ENCODE measurements around the gene PCGF6. TPM values are rescaled to one million over a fixed set of nuclear protein-coding genes. Genes with fewer than 3 reads are reported as not detected.

PCGF6 gene
- polyA plus RNA-seq, 4 donors = 13.7 to 17.1 (median 14.9) TPM

DNA sequence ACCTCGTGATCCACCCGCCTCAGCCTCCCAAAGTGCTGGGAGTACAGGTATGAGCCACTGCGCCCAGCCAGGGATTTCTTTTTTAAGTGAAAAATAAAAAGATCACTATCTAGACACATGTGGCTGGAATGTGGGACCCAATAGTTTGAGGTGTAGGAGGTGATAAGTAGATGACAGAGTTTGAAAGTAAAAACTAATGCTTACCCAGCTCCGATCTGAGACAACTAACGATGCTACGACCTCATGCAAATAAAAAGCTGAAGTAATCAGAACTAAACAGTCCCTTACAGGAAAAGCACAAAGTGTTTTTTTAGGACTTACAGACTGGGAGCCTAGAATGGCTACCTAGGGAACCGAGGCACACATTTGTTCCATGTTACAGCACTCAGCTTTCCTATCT is 23.0 kb downstream of the PCGF6 start:
- no peak for DNase-seq (ENCODE audit: low read depth in 4 of 4, low spot score in 3 of 4)

DNA sequence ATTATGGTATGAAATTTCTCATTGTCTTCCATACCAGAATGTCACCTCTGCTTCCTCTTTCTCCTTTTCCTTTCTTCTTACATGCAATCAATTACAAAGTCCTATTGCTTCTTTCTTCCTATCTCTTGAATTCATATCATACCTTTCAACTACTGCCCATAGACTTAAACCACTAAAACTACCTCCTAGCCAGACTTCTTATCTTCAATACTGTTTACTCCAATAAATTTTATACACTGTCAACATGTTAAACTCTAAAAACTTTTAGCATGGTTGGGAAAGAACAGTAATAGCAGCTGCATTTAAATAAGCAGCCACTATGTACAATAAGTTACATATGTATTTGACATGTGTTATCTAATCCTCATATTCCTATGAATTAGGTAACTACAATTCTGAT is 34.9 kb downstream of the PCGF6 start:
- DNase-seq (ENCODE audit: low read depth in 4 of 4, low spot score in 3 of 4) = no peak

DNA sequence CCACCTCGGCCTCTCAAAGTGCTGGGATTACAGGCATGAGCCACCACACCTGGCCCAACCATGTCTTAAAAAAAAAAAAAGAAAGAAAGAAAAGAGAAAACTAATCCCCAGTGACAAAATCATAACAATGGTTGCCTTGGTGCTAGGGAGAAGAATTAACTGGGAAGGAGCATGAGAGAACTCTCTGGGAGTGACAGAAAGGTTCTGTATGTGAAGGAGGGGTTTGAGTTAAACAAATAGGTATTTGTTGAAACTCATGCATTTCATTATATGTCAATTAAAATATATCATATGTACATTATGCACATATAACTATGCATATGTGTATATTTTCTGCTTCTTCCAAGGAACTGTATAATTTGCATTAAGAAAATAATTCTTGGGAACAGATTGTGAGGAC is 40.7 kb downstream of the PCGF6 start:
- no peak for DNase-seq (ENCODE audit: low read depth in 4 of 4, low spot score in 3 of 4)

DNA sequence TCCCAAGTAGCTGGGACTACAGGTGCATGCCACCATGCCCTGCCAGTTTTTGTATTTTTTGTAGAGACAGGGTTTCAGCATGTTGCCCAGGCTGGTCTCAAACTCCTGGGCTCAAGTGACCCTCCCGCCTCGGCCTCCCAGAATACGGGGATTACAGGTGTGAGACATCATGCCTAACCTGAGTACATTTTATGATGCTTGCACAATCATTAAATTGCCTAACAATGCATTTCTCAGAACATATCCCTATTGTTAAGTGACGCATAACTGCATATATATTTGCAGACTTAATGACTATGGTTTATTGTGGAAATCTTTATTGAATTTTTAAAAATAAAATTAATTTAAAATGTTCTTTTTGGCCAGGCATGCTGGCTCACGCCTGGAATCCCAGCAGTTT is 43.3 kb downstream of the PCGF6 start:
- DNase-seq (ENCODE audit: low read depth in 4 of 4, low spot score in 3 of 4) = no peak

DNA sequence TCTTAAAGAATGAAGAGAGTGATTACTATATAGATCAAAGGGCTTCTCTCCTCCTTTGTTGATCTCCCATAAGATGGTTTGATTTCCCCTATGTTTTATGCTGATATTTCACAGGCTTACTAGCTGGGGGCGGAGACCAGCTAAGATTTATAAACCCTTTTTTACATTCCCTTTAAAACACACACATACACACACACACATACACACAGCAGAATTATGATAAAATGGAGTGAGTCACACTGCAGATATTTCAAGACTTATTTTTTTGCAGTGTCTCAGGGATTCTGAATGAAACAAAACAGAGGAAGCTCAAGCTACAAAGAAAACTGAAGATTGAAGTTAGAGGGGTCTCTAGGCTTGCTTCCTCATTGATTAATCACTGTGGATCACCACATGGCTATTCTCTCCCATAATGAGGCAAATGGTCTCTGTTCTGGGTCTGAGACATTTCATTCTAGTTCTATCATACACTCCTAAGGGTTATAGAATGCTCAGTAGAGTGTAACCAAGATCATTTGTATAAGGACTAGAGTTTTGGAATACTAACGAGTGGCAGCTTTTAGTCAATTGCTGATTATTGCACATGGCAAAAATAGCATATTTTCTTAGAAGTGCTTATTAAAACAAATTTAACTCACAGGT is 55.4 kb downstream of the PCGF6 start:
- no peak for DNase-seq (ENCODE audit: low read depth in 4 of 4, low spot score in 3 of 4)

DNA sequence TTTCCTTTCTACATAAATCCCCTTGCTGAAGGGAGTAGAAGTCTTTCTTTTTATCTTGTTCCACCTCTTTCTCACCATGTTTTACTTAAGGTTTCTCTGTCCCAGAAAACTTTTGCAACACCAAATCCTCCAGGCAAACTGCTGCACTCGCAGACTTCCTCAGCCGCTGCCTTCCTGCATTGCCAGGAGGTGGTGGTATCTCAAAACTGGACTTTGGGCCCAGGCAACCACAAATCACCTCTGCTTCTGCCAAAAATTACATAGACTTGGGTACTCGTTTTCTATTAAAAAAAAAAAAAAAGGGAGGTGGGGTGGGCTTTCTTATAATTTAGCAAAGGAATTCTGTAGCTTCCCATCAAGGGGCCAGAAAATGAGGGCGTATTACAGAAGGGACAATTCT is 59.4 kb downstream of the PCGF6 start:
- DNase-seq (ENCODE audit: low read depth in 4 of 4, low spot score in 3 of 4) = no peak

DNA sequence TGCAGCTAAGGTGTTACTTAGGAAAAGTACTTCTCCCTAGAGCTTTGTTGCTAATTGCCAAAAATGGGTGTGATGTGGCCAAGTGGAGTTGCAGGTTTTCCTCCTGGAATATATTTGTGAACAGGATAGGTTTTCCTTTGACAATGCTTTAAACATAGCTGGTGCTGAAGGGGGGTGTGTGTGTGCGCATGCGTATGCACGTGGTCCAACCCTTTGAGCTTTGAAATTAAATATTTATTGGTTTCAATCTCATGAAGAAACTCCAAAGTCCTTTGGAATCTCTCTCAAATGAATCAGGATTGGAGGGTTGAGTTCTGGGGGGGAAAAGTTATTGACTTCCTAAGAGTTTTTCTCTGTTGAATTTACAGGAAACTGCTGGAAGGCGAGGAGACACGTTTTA is 62.9 kb downstream of the PCGF6 start:
- DNase-seq (ENCODE audit: low read depth in 4 of 4, low spot score in 3 of 4) = no peak

DNA sequence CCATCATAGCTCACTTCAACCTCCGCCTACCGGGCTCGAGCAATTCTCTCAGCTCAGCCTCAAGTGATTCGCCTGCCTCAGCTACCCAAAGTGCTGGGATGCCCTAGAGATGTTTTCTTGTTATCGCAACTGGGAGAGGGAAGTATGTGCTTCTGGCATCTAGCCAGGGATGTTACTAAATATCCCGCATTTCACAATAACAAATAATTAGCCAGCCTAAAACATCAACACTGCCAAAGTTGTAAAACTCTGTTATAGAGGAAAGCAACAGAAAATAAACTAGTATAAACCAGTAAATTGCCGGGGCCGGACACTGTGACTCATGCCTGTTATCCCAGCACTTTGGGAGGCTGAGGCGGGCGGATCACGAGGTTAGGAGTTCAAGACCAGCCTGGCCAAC is 66.8 kb downstream of the PCGF6 start:
- DNase-seq (ENCODE audit: low read depth in 4 of 4, low spot score in 3 of 4) = no peak

DNA sequence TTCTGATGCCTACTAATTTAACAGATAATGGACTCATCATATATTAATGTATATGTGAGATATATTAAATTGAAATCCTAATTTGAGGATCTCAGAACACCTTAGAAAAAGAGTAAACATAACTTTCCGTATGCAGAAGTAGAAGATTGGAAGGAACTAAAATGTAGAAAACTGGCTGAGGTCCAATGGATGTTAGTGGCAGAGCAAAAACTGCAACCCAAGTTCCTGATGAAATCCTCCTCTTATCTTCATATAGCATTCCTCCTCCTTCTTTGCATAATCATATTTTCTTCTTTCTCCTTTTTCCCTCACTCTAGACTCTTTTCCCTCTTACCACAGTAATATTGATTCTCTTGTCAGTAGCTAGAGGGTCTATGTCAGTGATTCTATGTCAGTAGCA is 68.0 kb downstream of the PCGF6 start:
- DNase-seq (ENCODE audit: low read depth in 4 of 4, low spot score in 3 of 4) = no peak

DNA sequence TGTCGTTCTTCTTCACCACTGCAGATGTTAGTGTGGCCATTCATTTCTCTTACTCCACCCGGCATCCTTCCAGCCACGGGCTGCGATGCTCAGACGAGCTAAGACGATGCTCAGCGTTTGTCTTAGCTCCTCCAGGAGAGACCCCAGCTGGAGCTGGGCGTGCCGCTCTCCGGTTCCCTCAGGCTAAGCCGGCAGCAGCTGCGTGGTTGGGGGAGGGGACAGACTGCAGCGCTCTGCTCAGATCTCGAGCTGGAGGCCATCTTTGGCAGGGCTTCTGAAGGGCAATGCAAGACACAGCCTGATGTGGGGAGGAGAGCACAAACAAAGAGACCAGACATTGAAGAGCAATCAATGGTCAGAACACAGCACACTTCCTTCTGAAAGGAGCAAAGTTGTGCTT is 69.2 kb downstream of the PCGF6 start:
- DNase-seq (ENCODE audit: low read depth in 4 of 4, low spot score in 3 of 4) = peak in 2 of 4 donors; percentile 21

DNA sequence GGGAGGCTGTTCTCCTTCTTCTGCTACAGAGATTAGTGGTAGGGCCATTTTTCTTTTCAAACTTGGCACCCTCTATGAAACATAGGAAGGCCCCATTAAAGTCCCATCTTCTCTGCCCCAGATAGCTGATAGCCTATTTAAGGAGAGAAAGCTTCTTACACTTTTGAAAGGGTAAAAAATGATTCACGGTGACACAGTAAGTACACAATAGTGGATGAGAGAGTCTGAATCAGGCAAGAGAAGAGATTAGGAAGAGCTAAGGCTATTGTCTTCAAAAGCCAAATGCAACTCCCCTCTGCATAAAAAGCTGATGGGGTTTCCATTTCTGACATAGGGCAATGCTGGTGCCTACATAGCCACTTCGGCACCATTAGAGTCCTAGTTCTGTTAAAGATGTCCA is 70.4 kb downstream of the PCGF6 start:
- DNase-seq (ENCODE audit: low read depth in 4 of 4, low spot score in 3 of 4) = no peak

DNA sequence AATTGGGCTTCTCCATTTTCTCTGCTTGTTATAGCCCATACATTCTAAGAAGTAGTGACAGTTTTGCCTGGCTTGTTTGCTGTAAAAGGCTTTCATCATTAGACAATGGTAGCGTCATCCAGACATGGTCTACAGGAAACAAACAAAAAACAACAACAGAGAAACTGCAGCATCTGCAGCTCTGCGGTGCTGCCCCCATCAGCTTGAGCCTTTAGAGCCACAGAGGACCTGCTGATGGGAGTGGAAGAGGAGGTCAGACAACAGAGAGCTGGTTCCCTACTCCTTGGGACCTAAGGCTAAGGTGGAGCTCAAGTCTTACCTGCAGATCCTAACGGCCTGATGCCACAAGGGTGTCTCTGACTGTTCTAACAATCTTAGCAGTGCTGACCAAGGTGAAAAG is 70.9 kb downstream of the PCGF6 start:
- DNase-seq (ENCODE audit: low read depth in 4 of 4, low spot score in 3 of 4) = no peak

DNA sequence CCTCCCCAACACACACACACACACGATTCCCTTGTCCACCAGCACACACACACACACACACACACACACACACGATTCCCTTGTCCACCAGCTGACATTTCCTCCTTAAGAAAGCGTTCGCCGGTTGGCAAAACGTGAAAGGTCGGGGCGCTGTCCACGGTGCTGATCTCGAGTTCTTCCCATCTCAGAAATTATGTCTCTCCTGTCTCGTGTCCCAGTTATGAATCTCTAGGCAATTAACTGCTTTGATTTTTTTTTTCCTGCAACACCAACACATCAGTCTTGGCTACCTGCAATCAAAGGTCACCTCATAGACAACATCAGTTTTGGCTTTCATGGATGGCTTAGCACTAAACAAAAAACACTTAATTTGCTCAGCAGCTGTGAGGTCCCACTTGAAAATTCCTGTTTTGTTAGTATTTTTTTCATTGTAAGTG is 72.1 kb downstream of the PCGF6 start:
- peak in 2 of 4 donors; percentile 35 to 58 for DNase-seq (ENCODE audit: low read depth in 4 of 4, low spot score in 3 of 4)

DNA sequence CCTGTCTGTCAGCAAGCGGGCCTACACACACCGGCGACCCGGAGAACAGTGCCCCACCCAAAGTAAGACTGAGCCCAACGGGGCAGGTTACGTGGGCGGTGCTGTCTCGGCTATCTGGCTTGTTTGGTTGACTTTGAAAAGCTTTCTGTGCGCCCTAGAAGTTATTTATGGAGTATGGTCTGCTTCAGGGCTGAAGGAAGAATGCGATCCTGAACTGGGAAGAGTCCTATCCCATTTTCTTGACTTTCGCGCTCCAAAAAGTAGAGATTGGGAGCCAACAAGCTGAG is 72.5 kb downstream of the PCGF6 start:
- DNase-seq (ENCODE audit: low read depth in 4 of 4, low spot score in 3 of 4) = no peak

DNA sequence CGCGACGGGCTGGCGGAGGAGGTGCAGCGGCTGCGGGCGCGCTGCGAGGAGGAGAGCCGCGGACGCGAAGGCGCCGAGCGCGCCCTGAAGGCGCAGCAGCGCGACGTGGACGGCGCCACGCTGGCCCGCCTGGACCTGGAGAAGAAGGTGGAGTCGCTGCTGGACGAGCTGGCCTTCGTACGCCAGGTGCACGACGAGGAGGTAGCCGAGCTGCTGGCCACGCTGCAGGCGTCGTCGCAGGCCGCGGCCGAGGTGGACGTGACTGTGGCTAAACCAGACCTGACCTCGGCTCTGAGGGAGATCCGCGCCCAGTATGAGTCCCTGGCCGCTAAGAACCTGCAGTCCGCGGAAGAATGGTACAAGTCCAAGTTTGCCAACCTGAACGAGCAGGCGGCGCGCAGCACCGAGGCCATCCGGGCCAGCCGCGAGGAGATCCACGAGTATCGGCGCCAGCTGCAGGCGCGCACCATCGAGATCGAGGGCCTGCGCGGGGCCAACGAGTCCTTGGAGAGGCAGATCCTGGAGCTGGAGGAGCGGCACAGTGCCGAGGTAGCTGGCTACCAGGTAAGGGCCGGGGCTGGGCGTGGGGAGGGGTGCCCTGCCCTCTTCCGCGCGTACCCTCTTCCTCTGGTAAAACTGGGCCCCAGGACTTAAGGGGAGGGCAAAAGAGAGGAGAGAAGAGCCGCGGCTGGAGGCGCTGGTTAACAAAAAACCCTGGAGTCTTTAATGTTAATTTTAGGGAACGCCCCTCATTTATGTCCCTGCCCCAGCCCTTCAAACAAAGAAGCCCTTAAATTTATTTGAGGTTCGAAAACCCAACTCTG is 73.0 kb downstream of the PCGF6 start:
- DNase-seq (ENCODE audit: low read depth in 4 of 4, low spot score in 3 of 4) = no peak

DNA sequence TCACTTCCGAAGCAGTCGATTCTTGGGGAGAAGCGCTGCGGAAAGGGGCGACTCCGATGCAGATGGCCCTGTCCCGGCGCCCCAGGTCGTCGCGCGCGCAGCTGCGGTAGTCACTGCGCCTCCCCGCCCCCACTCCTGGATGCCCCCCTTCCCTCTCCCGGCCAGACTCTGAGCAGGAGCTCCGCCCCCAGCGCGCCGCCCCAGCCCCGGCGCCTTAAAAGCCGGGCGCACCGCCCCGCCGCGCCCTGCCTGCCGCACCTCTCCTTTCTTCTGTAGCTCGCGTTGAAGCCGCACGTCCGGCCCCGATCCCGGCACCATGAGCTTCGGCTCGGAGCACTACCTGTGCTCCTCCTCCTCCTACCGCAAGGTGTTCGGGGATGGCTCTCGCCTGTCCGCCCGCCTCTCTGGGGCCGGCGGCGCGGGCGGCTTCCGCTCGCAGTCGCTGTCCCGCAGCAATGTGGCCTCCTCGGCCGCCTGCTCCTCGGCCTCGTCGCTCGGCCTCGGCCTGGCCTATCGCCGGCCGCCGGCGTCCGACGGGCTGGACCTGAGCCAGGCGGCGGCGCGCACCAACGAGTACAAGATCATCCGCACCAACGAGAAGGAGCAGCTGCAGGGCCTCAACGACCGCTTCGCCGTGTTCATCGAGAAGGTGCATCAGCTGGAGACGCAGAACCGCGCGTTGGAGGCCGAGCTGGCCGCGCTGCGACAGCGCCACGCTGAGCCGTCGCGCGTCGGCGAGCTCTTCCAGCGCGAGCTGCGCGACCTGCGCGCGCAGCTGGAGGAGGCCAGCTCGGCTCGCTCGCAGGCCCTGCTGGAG is 73.8 kb downstream of the PCGF6 start, which contains the start of gene INA:
INA (plus strand) TSS at position 243 of the 817 bp plus-strand sequence; CDS start at position 317, 74 bp downstream.
- peak in 3 of 4 donors; percentile 38 to 69 (median 39) for DNase-seq (ENCODE audit: low read depth in 4 of 4, low spot score in 3 of 4)

DNA sequence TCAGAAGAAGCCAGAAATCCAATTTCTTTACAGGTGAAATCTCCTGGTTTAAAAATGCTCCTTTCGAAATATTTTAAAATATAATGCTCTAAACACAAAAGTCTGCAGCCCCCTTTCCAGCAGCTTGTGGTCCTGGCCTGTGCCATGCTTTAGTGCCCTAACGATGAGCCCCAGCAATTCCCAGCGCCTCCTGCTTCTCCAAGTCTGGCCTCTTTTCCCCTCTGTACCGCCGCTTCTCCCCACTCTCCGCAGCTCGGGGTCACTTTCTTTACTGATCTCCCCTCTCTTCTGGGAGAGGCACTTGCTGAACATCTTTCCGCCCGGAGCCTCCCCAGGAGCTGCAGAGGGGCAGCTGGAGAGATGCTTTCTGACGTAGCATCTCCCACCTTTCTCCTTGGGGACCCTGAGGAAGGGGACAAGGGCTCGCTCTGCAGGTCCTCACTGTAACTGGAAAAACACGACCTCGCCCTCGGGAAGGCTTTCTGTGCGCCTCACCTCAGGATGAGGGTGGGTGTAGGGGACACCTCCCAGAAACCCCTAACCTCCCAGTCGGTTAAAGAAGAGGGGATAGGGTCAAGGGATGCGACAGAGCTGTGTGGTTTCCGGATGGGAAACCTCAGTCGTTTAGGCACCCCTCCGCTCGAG is 74.6 kb downstream of the PCGF6 start:
- DNase-seq (ENCODE audit: low read depth in 4 of 4, low spot score in 3 of 4) = no peak

DNA sequence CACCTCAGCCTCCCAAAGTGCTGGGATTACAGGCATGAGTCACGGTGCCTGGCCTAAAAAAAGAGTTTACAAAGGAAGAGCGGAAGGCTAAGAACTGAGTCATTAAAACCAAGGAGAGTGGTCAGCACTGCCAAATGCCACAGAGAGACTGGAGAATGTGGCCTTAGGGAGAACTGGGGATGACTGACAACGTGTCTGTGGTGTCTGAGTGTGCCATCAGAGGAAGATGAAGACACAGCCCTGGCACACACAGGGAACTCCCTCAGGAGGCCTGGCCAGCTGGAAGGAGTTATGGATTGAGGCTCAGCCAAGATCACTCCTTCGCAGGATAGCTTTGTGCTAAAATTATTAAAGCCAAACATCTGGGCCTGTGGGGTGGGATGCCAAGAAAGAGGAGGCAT is 77.9 kb downstream of the PCGF6 start:
- DNase-seq (ENCODE audit: low read depth in 4 of 4, low spot score in 3 of 4) = no peak

DNA sequence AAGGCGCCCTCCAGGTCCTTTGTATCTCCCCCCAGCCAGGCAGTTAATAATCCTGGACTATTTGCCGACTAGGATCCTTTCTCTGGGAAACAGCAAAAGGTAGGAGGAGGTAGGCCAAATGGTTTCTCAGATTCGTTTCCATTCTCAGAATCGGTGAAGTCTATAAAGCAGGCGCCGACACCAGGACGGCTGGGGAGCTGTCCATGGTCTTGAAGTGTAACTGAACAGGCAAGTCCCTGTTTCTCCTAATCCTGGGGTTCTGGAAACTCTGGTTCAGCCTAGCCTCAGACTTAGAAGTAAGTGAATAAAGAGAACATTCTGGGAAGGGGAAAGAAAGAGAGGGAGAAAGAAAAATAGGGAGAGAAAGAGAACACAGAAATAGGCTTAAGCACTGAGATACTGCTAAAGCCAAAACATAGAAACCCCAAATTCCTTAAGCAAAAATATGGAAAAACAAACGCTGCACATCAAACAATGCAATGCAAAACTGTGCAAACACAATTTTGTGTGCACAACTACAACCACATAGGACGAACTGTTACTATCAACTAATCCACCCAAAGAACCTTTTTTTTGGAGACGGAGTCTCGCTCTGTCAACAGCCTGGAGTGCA is 85.1 kb downstream of the PCGF6 start:
- peak in 3 of 4 donors; percentile 61 to 74 (median 64) for DNase-seq (ENCODE audit: low read depth in 4 of 4, low spot score in 3 of 4)

DNA sequence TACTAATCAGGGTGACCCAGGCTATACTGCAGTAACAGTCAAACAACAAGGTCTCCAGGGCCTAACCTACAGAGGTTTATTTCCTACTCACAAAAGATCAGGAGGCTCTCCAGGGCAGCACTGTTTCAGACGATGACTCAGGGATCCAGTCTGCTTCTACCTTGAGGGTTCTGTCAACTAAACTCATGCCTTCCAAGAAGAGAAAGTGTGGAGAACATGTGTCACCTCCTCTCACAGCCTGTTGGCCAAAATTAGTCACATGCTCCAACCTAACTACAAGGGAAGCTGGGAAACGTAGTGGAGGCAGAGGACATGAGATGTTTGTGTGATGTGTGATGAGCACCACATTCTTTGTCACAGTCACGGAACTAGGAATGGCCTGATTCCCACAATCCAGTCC is 88.7 kb downstream of the PCGF6 start:
- DNase-seq (ENCODE audit: low read depth in 4 of 4, low spot score in 3 of 4) = no peak

DNA sequence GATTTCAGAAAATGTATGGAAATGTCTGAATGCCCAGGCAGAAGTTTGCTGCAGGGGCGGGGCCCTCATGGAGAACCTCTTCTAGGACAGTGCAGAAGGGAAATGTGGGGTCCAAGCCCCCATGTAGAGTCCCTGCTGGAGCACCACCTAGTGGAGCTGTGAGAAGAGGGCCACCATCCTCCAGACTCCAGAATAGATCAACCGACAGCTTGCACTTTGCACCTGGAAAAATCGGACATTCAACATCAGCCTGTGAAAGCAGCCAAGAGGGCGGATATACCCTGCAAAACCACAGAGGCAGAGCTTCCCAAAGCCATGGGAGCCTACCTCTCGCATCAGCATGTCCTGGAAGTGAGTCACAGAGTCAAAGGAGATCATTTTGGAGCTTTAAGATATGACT is 91.0 kb downstream of the PCGF6 start:
- DNase-seq (ENCODE audit: low read depth in 4 of 4, low spot score in 3 of 4) = no peak
